Hematopoietic multipotent progenitor cell treated with erythropoietin and hydrocortisone succinate and interleukin-3 and kit ligand, for 17 days (in vitro differentiated cells): Measurements from ENCODE around the gene NRTN.
"Not testable (repeated sequence)": the region's sequence is repeated elsewhere in the genome, so short reads cannot be mapped to it uniquely, and the experiment has no call there.

ENCODE experiments used
- DNase-seq: peaks from one replicate; pipeline ENCODE4 v3.0.0-alpha.2; 2015; ENCODE audit warnings: low spot score

The NRTN gene

GRCh38 chr19:5804516-5805461 is at the start of gene NRTN:
Gene NRTN (plus strand): TSS chr19:5805067. CDS start chr19:5824166, 19,099 bp downstream.
- DNase-seq, result no peak

- no peak for DNase-seq
These were observed 42.2 kb upstream of the NRTN start for GRCh38 chr19:5762608-5763217.

GRCh38 chr19:5765220-5765619 is 39.6 kb upstream of the NRTN start:
- DNase-seq, result no peak

- DNase-seq, result no peak
These were observed 36.9 kb upstream of the NRTN start for GRCh38 chr19:5767949-5768348.

- DNase-seq, result no peak
These were observed 32.5 kb upstream of the NRTN start for GRCh38 chr19:5772416-5772815.

GRCh38 chr19:5773276-5773675 is 31.6 kb upstream of the NRTN start:
- DNase-seq, result no peak

- DNase-seq, result no peak
These were observed 29.9 kb upstream of the NRTN start for GRCh38 chr19:5774921-5775320.

- DNase-seq, result no peak
These were observed 29.1 kb upstream of the NRTN start for GRCh38 chr19:5775668-5776309.

- no peak for DNase-seq
These were observed 26.5 kb upstream of the NRTN start for GRCh38 chr19:5778402-5778801.

GRCh38 chr19:5780916-5781315 is 24.0 kb upstream of the NRTN start:
- not testable (repeated sequence) for DNase-seq

- no peak for DNase-seq
These were observed 22.5 kb upstream of the NRTN start for GRCh38 chr19:5782322-5782721.

GRCh38 chr19:5782945-5783919 is 21.6 kb upstream of the NRTN start:
- DNase-seq, result no peak

- no peak for DNase-seq
These were observed 20.2 kb upstream of the NRTN start, which contains the start of gene PRR22 for GRCh38 chr19:5784581-5785147. Gene PRR22 (minus strand): TSS chr19:5784746. CDS start chr19:5784660, 86 bp downstream.

GRCh38 chr19:5785423-5785822 is 19.4 kb upstream of the NRTN start:
- DNase-seq, result no peak

GRCh38 chr19:5786593-5787408 is 18.1 kb upstream of the NRTN start:
- no peak for DNase-seq

GRCh38 chr19:5787409-5788182 is 17.3 kb upstream of the NRTN start:
- DNase-seq, result no peak

GRCh38 chr19:5788422-5788821 is 16.4 kb upstream of the NRTN start:
- DNase-seq, result no peak

GRCh38 chr19:5789351-5789761 is 15.5 kb upstream of the NRTN start:
- no peak for DNase-seq

GRCh38 chr19:5789886-5790558 is 14.8 kb upstream of the NRTN start:
- no peak for DNase-seq
